GM23248 (cell line): ENCODE measurements around the gene DPP6. TPM values are rescaled to one million over a fixed set of nuclear protein-coding genes. Genes with fewer than 3 reads are reported as not detected.

Experiments
- DNase-seq: peaks from one replicate; pipeline ENCODE4 v3.0.0-alpha.2; 2015
- H2AFZ ChIP-seq: fragments of 200-600 bp; sonication (generic); 2 replicates; pipeline ENCODE4 v1.6.1; 2016; ENCODE audit warnings: antibody characterized with exemption
- H3F3A ChIP-seq: fragments of 200-600 bp; sonication (generic); 2 replicates; pipeline ENCODE4 v1.6.1; 2016; ENCODE audit warnings: mild to moderate bottlenecking, antibody characterized with exemption, mixed run types; ENCODE audit not compliant: insufficient read depth
- H3K27ac ChIP-seq: fragments of 200-600 bp; sonication (generic); 2 replicates; pipeline ENCODE4 v1.5.1; 2016; ENCODE audit warnings: mild to moderate bottlenecking
- H3K27me3 ChIP-seq: fragments of 200-600 bp; sonication (generic); replicated peaks from 2 replicates; pipeline ENCODE4 v1.6.1; 2016; ENCODE audit warnings: mild to moderate bottlenecking; ENCODE audit not compliant: insufficient read depth
- H3K36me3 ChIP-seq: fragments of 200-600 bp; sonication (generic); 2 replicates; pipeline ENCODE4 v1.6.1; 2016; ENCODE audit warnings: low read depth, mild to moderate bottlenecking
- H3K4me1 ChIP-seq: fragments of 200-600 bp; sonication (generic); 2 replicates; pipeline ENCODE4 v1.6.1; 2016; ENCODE audit warnings: mild to moderate bottlenecking; ENCODE audit not compliant: insufficient read depth
- H3K4me2 ChIP-seq: fragments of 200-600 bp; sonication (generic); one replicate; pipeline ENCODE4 v1.6.1; 2016; ENCODE audit warnings: mild to moderate bottlenecking; ENCODE audit not compliant: unreplicated experiment
- H3K4me3 ChIP-seq: fragments of 200-600 bp; sonication (generic); 2 replicates; pipeline ENCODE4 v1.5.1; 2016; ENCODE audit warnings: mild to moderate bottlenecking
- H3K79me2 ChIP-seq: fragments of 200-600 bp; sonication (generic); 2 replicates; pipeline ENCODE4 v1.6.1; 2016; ENCODE audit warnings: mild to moderate bottlenecking; ENCODE audit not compliant: insufficient read depth
- H3K9ac ChIP-seq: fragments of 200-600 bp; sonication (generic); 2 replicates; pipeline ENCODE4 v1.6.1; 2016; ENCODE audit warnings: mild to moderate bottlenecking
- H3K9me2 ChIP-seq: fragments of 200-600 bp; sonication (generic); 2 replicates; pipeline ENCODE4 v1.6.1; 2016; ENCODE audit warnings: mixed run types, mild to moderate bottlenecking, moderate library complexity; ENCODE audit not compliant: insufficient read depth
- H3K9me3 ChIP-seq: fragments of 200-600 bp; sonication (generic); one replicate; pipeline ENCODE4 v1.6.1; 2017; ENCODE audit warnings: low read depth
- H4K20me1 ChIP-seq: fragments of 200-600 bp; sonication (generic); 2 replicates; pipeline ENCODE4 v1.6.0; 2016; ENCODE audit not compliant: insufficient read depth
- EZH2 ChIP-seq: fragments of 200-600 bp; sonication (generic); IDR thresholded peaks from 2 replicates; pipeline ENCODE4 v1.6.1; 2018; ENCODE audit warnings: antibody characterized with exemption, mild to moderate bottlenecking; ENCODE audit not compliant: insufficient read depth, poor library complexity, severe bottlenecking
- EZH2phosphoT487 ChIP-seq: fragments of 200-600 bp; sonication (generic); IDR thresholded peaks from 2 replicates; pipeline ENCODE4 v1.6.1; 2018; ENCODE audit warnings: antibody characterized with exemption, moderate library complexity, mild to moderate bottlenecking, low read depth; ENCODE audit not compliant: insufficient read depth
- WGBS, 2 experiments: methylation state at CpG; one replicate each; pipeline ENCODE4 v1.1.6; 2015 to 2017; ENCODE audit warnings: low lambda C conversion rate in 2 of 2, low coverage in 1 of 2; ENCODE audit errors: missing lambda C conversion rate in 2 of 2; 5-methylcytosine and 5-hydroxymethylcytosine counted together
- in situ Hi-C: fragments of 300-500 bp; cut with MboI; formaldehyde crosslinking; loops from 2 replicates; pipeline ENCODE4 v1.15.0; 2020
- polyA plus RNA-seq: library from polyadenylated mRNA; unstranded; fragments of >200 nt; fragmentation: Nextera tagmentation; extraction: Ambion mirVana; gene quantifications from 2 replicates; pipeline ENCODE4 v1.2.1, GENCODE V29; 2016
- total RNA-seq: library from RNA; depleted of rRNA; stranded (reverse); fragments of >200 nt; shearing (Covaris generic); gene quantifications from 2 replicates; pipeline ENCODE4 v1.2.3, GENCODE V29; 2014

DPP6 gene
- total and polyA plus RNA-seq, 2 experiments from 2014 or later: not detected

GRCh38 chr7:154913638-154914307 is 861.6 kb downstream of the DPP6 start:
- no peaks in the 10 kb centered on the region for H3K79me2 ChIP-seq
- no peaks in the 10 kb centered on the region for H3F3A ChIP-seq
- DNase-seq: peak; percentile 76
- no peaks in the 10 kb centered on the region for H3K27me3 ChIP-seq
- H3K4me3 ChIP-seq: peak overlapping the region; percentile 52
- H3K9me2 ChIP-seq: no peaks in the 10 kb centered on the region
- H2AFZ ChIP-seq: peak overlapping the region; percentile 87
- in situ Hi-C loops: loop anchor here (25.0 kb wide), 1 partner anchor 849 kb away; no protein-coding TSS in a partner anchor
- WGBS, 2 experiments: 12 to 21% methylated on average over 26 to 35 of the region's 43 CpGs
- H3K36me3 ChIP-seq: no peaks in the 10 kb centered on the region
- H3K4me1 ChIP-seq: no peaks in the 10 kb centered on the region
- TF ChIP-seq EZH2 (no peak), EZH2phosphoT487 (no peak)
- no peak overlapping the region for H3K9ac ChIP-seq
- H3K27ac ChIP-seq: no peak overlapping the region
- H4K20me1 ChIP-seq: no peaks in the 10 kb centered on the region
- H3K9me3 ChIP-seq: no peaks in the 10 kb centered on the region
- peak overlapping the region; percentile 87 for H3K4me2 ChIP-seq

DNA sequence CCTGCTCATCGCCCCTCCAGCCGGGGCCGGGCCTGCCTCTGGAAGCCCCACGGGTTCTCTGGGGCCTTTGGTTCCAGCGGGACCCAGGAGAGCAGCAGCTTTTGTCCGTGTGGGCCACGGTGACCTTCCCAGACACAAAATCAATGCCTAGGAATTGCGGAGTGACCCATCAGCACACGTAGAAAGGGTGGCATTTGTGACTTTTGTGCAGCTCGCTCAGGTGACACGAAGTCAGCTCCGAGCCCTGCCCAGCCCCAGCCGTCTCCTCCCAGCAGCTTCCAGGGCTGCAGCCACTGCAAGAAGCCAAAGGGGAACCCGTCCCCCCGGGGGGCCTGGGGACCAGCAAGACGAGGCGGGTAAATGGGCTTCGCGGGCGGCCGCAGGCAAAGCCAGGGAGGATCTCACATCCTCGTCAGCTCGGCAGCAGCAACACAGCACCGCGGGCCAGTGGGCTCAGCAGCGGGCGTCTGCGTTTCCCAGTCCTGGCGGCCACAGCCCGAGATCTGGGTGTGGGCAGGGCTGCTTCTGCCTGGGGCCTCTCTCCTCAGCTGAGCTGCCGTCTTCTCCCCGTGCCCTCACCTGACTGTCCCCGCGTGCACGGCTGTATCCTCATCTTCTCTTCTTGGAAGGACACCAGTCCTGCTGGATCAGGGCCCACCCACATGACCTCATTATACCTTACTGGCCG is 862.3 kb downstream of the DPP6 start:
- Histone ChIP-seq H3K27ac (no peak overlapping the region), H3K4me1 (no peaks in the 10 kb centered on the region), H3K9ac (no peak overlapping the region), H3K4me3 (no peak overlapping the region), H3K4me2 (no peak overlapping the region), H3K79me2 (no peaks in the 10 kb centered on the region), H3K9me2 (no peaks in the 10 kb centered on the region), H3K36me3 (no peaks in the 10 kb centered on the region), H3K9me3 (no peaks in the 10 kb centered on the region), H3K27me3 (no peaks in the 10 kb centered on the region), H4K20me1 (no peaks in the 10 kb centered on the region), H3F3A (no peaks in the 10 kb centered on the region), H2AFZ (peak overlapping the region; percentile 87)
- WGBS, 2 experiments: 47 to 53% methylated on average over 32 to 34 of the region's 36 CpGs
- in situ Hi-C loops: loop anchor here (25.0 kb wide), 1 partner anchor 848 kb away; no protein-coding TSS in a partner anchor
- DNase-seq: no peak
- no peak for TF ChIP-seq EZH2phosphoT487
- TF ChIP-seq EZH2: no peak

DNA sequence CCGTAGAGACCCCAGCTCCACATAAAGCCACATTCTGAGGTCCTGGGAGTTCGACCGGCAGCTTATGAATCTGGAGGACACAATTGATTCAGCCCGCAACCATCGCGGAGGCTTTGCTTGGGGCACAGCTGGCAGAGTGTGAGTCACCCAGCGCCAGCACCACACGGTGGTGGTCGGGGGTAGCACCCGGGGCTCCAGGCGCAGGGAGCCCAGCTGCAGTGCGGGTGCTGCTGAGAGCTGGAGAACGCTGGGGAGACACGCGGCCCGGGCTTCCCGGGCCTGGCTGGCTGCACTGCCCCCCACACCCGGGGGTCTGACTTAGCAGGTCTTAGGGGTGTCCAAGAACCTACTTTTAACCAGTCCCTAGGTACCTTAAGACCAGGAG is 862.8 kb downstream of the DPP6 start:
- no peaks in the 10 kb centered on the region for H3F3A ChIP-seq
- in situ Hi-C loops: loop anchor here (25.0 kb wide), 1 partner anchor 847 kb away; no protein-coding TSS in a partner anchor
- no peaks in the 10 kb centered on the region for H3K79me2 ChIP-seq
- no peak overlapping the region for H3K9ac ChIP-seq
- no peak for TF ChIP-seq EZH2phosphoT487
- no peak for TF ChIP-seq EZH2
- H3K36me3 ChIP-seq: no peaks in the 10 kb centered on the region
- no peaks in the 10 kb centered on the region for H3K4me1 ChIP-seq
- no peaks in the 10 kb centered on the region for H4K20me1 ChIP-seq
- no peaks in the 10 kb centered on the region for H3K27me3 ChIP-seq
- H3K27ac ChIP-seq: no peak overlapping the region
- no peaks in the 10 kb centered on the region for H3K9me3 ChIP-seq
- H2AFZ ChIP-seq: no peak overlapping the region
- no peak overlapping the region for H3K4me2 ChIP-seq
- WGBS, 2 experiments: 70 to 73% methylated on average over 18 of the region's 18 CpGs
- H3K9me2 ChIP-seq: no peaks in the 10 kb centered on the region
- no peak overlapping the region for H3K4me3 ChIP-seq
- DNase-seq: no peak

- no peaks in the 10 kb centered on the region for H3K79me2 ChIP-seq
- TF ChIP-seq EZH2 (no peak), EZH2phosphoT487 (no peak)
- H3K4me1 ChIP-seq: no peaks in the 10 kb centered on the region
- in situ Hi-C loops: loop anchor here (25.0 kb wide), 1 partner anchor 847 kb away; no protein-coding TSS in a partner anchor
- no peaks in the 10 kb centered on the region for H3K27me3 ChIP-seq
- H3K9me3 ChIP-seq: no peaks in the 10 kb centered on the region
- H3K27ac ChIP-seq: no peak overlapping the region
- DNase-seq: no peak
- no peak overlapping the region for H3K4me3 ChIP-seq
- H4K20me1 ChIP-seq: no peaks in the 10 kb centered on the region
- no peaks in the 10 kb centered on the region for H3F3A ChIP-seq
- H3K9me2 ChIP-seq: no peaks in the 10 kb centered on the region
- no peak overlapping the region for H3K4me2 ChIP-seq
- H2AFZ ChIP-seq: no peak overlapping the region
- WGBS, 2 experiments: 71 to 80% methylated on average over 4 of the region's 4 CpGs
- H3K36me3 ChIP-seq: no peaks in the 10 kb centered on the region
- H3K9ac ChIP-seq: no peak overlapping the region
These were observed 863.4 kb downstream of the DPP6 start for GRCh38 chr7:154915600-154915999.
